Hematopoietic multipotent progenitor cell (in vitro differentiated cells): Measurements from ENCODE around the gene ELP4. TPM values are rescaled to one million over a fixed set of nuclear protein-coding genes. Genes with fewer than 3 reads are reported as not detected.

Source experiments
- DNase-seq, 3 donors: peaks; one replicate each; pipeline ENCODE4 v3.0.0-alpha.2; 2011 to 2015; ENCODE audit warnings: low read depth in 2 of 3, low spot score in 2 of 3
- total RNA-seq: library from RNA; depleted of rRNA; stranded (reverse); fragments of >200 nt; gene quantifications from one replicate; pipeline ENCODE4 v1.2.3, GENCODE V29; 2012

The ELP4 gene
- total RNA-seq, 1 donor = 19.9 TPM

DNA sequence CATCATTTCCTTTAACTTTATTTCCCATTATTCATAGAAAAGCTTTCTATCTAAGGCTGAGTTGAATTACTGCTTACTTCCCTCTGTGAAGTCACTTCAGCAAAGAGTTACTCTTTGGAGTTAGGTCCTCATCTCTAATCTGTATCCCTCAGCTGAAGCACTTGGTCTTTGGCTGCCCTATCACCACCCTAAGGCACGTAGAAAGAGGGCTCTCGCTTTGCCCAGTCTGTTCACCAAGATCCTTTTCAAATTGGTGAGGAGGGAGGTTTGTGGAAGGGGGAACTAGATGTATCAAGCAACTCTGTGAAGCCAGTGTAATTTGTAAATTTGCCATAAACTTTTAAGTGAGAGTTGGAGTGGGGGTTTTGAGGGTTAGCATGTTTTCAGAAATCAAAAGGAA lies 258.1 kb downstream of the ELP4 start:
- no peak for DNase-seq

DNA sequence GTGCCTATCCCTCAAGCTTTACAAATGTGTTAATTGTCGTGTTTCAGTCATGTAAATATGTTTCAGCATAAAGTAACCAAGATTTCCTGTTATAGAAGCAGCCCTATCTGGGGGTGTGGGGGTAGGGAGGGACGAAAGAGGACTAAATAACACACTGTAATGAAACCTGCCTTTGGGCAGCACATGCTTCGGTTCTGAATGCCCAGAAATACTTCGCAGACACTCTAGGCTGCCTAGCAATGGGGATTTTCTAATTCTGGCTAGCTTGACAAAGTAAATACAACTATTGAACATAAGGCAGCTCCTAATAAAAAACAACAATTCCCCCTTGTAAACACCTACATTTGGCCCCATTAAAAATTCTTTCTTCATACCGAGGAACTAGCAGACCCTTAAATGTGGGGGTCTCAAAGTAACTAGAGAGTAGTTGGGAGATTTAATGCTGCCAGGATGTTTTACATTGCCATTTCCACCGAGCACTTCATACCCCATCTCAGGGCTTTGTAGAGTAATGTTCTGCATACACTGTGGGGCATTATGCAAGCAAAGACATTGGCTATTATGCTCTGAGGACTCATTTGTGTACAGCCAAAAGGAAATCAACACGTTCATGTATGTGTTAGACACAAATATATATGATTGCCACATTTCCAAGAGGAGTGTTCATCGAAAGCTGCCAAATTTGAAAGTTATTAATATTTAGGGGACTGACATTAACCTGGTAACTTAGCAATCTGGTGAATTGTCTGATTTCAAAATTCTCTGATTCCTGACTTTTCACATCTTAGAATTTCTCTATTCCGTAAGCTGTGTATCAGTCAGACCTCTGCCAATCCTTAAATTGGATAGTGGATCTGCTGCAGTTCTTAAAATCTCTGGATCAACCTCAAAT lies 259.4 kb downstream of the ELP4 start:
- DNase-seq = no peak

DNA sequence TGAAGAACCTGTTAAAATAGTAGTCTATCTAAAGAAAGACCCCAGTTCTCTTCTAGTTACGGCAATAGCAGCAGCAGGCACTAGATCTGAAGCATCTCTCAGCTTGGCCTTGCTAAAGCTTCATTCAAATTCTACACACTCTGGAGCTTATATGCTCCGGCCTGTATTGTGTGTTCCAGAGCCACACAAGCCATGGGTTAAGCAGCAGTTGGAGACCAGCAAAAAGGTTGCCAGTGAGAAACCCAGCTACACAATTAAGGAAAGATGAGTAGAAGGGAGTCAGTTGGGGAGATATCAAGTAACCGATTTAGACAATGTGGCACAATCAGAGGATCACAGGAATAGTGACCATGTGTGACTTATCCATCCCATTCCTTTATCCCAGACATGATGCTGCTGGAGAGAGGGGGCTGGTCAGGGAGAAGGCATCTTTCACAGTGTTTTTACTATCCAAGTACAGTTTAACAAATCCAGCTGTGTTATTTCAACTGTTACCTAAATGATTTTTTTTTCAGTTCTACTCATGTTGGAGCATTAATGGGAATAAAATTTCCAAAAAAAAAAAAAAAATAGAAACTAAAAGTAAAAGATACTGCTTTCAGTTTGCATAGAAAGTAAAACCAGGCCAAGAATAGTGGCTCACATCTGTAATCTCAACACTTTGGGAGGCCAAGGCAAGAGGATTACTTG lies 260.6 kb downstream of the ELP4 start:
- no peak for DNase-seq

DNA sequence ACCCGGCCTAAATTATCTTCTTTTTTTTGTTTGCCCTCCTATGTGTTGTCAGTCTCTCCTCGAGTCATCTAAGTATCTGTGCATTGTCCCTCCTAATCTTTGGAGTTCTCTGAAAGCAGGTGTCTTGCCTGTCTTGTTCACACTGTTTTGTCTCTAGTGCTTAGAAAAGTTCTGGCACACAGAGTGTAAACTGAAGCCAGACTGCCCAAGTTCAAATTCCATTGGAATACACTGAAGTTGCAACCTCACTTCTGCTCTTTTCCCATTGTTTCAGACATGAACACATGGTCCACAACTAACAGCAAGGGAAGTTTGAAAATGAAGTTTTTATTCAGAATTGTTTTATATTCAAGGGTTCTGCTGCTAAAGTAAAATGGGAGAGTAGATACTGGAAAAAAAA lies 262.8 kb downstream of the ELP4 start:
- no peak for DNase-seq

DNA sequence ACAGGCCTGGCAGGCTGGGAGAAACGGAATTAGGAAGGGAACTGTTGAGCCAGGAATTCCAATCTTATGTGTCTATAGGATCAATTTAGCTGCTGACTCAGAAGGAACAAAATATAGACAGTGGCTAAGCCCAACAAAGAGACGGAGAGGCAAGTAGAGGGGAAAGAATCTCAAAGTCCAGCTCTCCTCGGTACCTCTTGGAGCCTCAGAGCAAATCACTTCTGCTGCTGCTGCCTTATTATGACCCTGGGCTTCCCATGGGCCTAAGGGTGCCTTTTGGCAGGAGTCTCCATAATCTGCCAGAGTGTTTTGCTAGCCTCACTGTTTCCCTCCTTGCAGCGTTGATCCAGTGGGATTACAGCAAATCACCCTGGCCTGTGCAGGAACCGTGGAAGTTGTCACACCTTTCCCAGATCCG lies 269.8 kb downstream of the ELP4 start:
- DNase-seq = no peak

DNA sequence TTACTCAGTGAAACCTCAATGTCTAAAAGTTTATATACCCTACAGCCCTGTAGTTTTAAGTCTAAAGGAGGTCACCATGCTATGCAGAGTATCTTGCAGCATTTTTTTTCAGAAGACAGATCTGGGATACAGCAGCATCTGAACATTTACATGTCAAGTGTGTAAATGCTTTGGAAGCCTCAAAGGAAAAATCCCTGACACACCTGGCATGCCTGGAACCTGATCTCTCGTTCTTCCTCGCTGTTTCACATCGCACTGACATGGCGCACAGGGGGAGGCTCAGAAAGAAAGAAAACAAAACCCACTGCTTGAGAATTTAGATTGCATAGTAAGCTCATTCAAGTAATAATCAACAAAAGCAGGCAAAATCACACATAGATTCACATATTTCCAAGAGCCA lies 270.5 kb downstream of the ELP4 start:
- DNase-seq = no peak

DNA sequence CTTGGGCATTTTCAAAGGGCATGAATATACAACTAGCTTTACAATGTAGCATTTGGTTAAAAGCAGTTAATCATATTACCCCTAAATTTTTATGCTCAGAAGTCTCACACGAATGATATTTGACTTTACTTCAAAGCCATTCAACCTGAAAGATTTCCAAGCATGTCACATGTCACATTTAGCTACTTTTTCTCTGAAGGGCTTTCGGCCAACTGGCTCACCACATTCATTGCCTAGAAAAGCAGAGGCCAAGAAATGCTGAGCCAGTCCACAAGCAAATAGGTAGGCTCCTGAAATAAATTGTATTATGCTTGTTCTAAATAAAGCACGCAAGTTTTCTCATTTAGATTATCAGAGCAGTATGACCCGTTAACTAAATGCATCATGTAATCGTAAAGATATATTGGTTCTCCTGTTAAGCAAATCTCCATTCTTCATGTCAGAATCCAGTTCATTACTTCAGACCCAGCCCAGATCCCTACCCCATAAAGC lies 271.0 kb downstream of the ELP4 start:
- DNase-seq = no peak

DNA sequence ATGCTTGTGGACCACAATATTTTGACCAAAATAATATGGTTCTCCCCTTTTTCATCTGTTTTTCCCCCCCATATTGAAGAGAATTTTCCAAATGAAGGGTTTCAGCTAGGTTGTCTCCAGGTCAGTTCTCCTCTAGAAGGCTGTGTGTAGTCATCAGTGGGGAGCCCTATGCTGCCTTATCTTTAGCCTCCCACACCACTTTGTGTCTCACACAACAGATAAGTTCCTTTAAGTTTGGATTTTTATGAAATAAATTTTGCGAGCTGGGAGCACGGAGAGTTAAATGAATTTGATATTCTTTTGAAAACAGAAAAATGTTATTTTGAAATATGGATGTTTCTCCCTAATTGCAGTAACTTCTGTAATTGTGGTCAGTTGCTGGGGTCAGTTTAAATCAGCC lies 272.7 kb downstream of the ELP4 start:
- no peak for DNase-seq

DNA sequence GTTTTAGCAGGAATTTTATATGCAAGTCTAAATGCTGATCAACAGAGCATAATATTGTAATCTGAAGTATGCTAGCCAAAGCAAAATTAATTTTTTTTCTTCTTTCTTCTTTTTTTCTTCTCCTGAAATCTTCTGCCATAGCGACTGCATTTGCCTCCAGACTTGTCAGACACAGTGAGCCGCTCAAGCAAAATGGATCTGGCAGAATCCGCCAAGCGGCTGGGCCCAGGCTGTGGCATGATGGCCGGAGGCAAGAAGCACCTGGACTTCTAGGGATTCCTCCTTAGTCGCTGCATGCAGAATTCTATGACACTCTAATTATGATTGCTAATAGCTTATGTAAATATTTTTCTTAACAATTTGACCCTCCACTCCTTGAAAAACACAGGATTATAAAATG lies 273.7 kb downstream of the ELP4 start:
- no peak for DNase-seq

DNA sequence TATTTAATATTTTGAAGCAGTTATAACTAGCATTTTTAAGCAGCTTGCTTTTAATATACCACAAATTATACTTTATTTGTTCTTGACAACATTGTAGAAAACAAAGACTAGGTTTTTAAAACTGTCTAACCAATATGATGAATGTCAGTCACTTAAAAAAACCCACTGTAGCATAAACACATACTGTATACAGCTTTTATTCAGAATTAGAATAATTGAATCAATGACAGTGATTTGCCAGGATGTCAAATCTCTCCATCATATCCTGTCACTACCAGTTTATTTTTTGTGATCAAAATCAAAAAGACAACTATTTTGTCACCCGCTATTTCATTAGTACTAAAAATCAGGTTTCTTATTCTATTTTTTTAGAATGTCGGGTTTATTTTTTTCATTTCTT lies 275.0 kb downstream of the ELP4 start:
- DNase-seq = no peak

DNA sequence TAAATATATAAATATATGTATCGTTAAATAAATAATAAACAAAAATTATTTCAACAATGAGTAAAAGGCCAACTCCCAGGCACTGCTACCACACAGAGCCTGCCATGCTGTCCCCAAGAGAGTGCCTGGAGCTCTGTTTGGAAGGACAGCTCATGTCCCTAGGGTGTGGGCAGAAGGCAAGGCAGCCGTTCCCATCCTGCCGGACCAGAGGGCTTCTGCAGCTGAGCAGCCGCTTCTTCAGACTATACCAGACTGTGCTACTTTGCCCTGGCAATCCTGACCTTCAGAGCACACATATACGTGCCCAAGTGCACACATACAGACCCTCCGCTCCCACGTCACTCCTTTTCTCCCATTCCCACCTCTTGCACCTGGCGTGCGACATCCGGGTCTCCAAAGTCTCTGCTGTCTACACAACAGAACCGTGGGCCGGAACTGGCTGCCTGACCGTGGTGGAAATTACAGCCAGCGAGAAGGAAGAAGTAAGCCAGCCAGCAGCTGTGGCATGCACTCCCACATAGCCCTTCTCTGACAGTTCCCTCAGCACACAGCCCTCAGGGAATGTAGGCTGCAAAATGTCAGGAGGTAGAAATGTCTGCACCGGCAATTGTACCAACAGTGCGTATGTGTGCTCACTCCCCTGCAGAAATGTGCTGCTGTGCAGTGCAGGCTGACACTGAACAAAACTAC lies 277.6 kb downstream of the ELP4 start:
- DNase-seq = no peak

DNA sequence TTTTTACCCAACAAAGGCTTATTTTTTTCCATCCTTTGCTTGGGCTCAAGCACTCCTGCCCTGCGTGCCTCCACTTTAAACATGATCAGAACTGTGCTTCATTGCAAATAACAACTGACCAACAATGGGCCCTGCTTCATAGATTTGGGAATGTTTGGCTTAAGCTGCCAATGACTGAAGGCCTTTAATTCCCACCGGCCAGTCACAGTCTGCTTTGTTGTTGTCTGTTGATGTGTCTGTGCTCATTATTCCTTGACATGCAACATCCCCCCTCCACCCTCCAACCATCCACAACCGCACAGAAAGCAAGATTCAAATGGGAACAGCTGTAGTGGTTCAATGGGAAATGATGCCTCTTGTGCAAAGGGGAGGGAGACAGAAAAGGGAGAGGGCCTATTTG lies 278.5 kb downstream of the ELP4 start:
- DNase-seq = no peak

DNA sequence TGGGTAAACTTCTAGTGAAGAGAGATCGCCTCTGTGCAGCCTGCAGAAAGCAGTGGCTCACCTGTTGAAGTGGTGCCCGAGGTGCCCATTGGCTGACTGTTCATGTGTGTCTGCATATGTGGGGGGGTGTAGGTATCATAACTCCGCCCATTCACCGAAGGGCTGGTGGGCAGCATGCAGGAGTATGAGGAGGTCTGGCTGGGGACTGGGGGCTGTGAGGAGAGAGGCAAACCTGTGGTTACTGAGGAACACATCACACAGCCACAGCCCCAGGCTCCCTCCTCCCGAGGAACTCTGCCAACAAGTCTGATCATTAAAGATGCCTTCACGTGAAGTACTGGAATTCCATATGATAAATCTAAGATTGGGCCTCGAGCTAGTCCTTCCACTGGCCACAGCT lies 281.1 kb downstream of the ELP4 start:
- no peak for DNase-seq

DNA sequence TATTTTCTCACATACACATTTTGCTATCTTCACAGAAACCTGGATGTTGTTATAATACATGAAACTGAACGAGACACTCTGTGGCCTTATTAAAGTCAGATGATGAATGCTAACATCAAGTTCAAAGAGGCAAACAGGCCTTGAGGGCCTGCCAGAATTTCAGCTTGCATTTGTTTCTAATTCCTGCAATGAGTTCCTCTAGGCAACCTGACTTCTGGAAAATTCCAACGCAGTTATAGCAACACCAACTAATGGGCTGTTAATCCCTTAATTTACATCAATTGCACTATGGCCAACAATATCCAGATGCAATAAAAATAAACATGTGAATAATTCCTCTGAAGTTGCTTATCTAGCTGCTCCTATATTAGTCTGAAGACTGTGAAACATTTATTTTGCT lies 282.5 kb downstream of the ELP4 start:
- DNase-seq = no peak

DNA sequence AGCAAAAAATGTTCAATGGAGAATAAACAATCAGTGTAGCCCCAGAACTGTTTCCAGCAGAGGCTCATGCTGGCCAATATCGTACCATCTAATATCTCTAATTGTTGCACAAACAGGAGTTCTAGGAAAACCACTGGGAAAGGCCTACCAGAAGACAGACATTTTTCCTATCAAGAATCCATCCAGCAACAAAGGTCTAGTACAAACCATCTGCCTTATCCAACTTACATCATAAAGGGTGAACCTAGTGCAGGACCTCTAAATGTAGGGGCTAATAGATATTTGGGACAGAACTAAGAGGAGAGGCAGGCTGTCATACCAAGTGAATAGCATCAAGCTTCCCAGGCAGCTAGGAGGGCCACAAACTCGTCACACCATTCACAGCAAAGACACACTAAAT lies 282.9 kb downstream of the ELP4 start:
- DNase-seq = no peak

DNA sequence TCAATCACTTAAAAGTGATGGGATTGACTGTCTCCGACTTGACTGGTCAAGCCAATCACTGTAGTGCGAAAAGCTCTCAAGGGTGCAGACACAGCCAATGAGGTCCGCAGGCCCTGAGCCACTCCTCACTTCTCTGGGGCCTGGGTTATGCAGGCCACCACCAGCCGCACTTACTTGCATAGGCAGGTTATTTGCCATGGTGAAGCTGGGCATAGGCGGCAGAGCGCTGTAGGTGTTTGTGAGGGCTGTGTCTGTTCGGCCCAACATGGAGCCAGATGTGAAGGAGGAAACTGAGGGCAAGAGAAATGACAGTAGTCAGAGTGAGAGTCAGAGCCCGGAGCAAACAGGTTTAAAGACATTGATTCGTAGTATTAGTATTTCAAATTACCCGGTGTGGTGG lies 283.7 kb downstream of the ELP4 start:
- DNase-seq = no peak

DNA sequence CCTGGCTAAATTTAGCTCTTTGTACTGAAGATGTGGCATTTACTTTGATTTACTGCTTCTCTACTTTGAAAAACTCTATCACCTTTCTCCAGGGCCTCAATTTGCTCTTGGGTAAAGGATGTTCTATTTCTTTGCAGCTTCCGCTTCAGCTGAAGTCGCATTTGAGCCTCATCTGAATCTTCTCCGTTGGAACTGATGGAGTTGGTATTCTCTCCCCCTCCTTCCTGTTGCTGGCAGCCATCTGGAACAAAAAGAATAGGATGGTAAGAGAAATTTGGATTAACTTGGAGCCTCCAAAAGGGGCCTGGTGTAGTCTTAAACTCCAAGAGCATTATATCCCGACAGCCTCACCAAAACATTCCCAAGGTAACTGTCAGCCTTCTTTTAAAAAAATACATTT lies 285.0 kb downstream of the ELP4 start:
- no peak for DNase-seq

DNA sequence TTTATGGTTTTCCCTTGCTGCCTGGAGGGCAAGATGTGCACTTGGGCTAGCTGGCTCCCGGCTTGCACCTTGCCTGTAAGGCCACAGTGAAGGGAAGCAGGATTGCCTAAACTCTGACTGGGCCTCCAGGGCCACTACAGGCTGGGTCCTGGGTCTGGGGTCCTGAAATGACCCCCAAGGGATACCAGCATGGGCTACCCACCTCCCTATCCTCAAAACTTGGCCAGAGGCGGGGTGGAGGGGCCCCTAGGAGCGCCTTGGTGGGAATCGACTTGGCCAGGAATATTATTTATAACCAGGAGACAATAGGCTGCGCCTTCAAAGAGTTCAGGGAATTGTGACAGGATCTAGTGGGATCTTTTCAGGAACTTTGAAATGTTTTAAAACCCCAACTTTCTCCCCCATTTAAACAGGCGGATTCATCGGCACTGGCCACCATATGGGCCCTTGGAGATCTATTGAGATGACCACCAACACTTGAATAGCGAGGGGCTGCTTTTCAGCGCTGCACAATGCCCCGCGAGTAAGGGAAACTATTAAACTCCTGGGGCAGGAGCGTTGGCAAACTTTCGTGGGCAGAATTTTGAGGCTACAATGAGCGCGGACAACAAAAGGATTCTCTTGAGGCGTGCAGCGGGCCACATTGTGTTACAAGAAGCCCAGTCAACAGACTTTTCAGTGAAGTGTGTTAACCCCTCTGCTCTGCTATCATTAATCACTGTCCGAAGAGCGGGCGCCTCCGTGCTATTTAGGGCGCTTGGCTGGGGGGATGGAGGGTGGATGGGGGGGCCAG lies 286.3 kb downstream of the ELP4 start:
- DNase-seq = no peak

DNA sequence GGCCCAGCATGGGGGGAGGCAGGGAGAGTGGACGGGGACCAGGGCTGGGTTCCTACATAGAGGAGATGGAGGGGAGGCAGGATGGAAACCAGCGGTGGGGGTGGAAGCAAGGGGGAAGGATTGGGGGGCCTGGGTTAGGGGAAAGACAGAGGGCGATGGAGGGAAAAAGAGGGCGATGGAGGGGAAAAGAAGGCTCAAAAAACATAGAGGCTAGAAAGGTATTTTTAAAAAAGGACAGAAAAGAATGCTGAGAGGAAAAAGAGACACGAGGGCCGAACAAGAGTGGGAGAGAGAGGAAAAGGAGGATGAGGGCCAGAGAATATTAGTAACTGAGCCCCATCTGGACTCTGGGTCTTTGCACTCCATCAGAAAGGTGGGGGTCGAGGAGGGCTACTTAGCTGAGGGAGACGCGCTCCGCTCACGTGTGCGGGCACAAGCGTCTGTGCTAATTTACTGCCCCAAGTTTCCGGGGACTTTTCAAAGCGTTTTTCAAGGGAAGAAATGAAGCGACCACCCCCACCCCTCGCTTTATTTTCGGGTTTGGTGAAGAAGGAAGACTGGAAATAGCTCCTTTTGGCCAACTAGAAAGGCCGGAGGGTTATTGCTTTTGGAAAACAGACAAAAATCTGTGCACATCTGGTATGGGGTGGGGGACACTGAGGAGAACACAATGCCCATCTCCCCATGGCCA lies 287.1 kb downstream of the ELP4 start:
- no peak for DNase-seq
